ENCODE measurements around the gene TPH1. TPM values are rescaled to one million over a fixed set of nuclear protein-coding genes. Genes with fewer than 3 reads are reported as not detected.

TPH1 gene
- polyA plus RNA-seq, 1 experiment = 0.06 TPM

DNA sequence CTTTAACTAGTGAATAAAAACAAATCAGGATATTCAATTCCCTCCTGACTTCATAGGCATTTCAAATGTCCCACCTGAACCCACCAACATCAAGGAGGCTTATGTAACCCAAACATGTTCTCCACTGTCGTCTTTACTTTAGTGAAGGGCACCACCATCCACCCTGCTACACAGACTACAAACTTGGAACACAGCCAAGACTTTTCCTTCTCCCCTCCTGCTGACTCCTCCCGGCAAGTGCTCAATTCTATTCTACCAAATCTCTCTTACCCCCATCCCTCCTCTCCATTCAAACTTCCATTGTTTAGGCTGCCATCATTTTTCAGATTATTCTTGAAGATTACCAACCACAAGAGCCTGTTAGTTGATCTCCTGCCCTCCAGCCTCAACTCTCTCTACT lies 35.5 kb upstream of the TPH1 start:
- Histone ChIP-seq H3K4me3 (ENCODE audit: low read depth, low read length) (no peak overlapping the region), H3K36me3 (ENCODE audit: control insufficient read depth, insufficient read depth, low read length) (peaks cover 1% of the 10 kb centered on the region), H3K27me3 (ENCODE audit: control insufficient read depth, insufficient read depth, low read length) (no peaks in the 10 kb centered on the region)
- no peak for DNase-seq (ENCODE audit: low read depth)
- ChIA-PET POLR2A (no interaction called here), CTCF (interaction anchor here (1.2 to 2.5 kb wide), 2 partner anchors 10 to 13 kb away, joined by 3 to 9 read pairs; no protein-coding TSS in a partner anchor)
- TF ChIP-seq CTCF (IDR thresholded peaks at IDR 0.05; ENCODE audit: insufficient read depth, low read depth, low read length) = no peak

DNA sequence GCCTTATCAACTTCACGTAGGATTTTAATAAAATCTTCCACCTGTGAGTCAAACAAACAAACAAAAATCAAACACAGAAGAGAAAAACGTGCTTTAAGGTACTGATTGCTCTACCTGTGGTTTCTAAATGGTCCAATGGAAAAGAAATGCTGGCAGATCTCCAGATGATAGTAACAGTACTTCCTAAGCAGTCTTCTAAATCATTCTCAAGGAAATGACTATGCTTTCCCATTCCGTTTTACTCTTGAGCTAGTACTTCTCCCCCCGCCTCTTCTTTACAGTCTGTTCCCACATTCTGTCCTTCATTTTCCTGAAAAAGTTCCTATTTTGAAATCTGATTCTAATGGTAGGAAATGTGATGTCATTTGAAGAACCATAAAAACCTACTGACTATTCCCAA lies 34.4 kb upstream of the TPH1 start:
- DNase-seq (ENCODE audit: low read depth) = no peak
- TF ChIP-seq CTCF (IDR thresholded peaks at IDR 0.05; ENCODE audit: insufficient read depth, low read depth, low read length) = no peak
- CTCF ChIA-PET = interaction anchor here (2.5 kb wide), 1 partner anchor 12 kb away, joined by 9 read pairs; no protein-coding TSS in a partner anchor
- POLR2A ChIA-PET = no interaction called here
- no peaks in the 10 kb centered on the region for H3K27me3 ChIP-seq (ENCODE audit: control insufficient read depth, insufficient read depth, low read length)
- peaks cover 1% of the 10 kb centered on the region for H3K36me3 ChIP-seq (ENCODE audit: control insufficient read depth, insufficient read depth, low read length)
- H3K4me3 ChIP-seq (ENCODE audit: low read depth, low read length) = no peak overlapping the region

- POLR2A ChIA-PET = no interaction called here
- CTCF ChIA-PET = interaction anchor here (1.0 kb wide), 1 partner anchor 37 kb away, joined by 3 read pairs; no protein-coding TSS in a partner anchor
- no peak for TF ChIP-seq CTCF (IDR thresholded peaks at IDR 0.05; ENCODE audit: insufficient read depth, low read depth, low read length)
Measured at GRCh38 chr11:18078909-18079308, 32.8 kb upstream of the TPH1 start.

GRCh38 chr11:18075444-18075843 lies 29.4 kb upstream of the TPH1 start:
- POLR2A ChIA-PET = no interaction called here
- CTCF ChIA-PET = interaction anchor here (0.6 to 2.6 kb wide), 3 partner anchors 40 to 1110 kb away, joined by 3 to 8 read pairs (median 4); no protein-coding TSS in a partner anchor
- DNase-seq (ENCODE audit: low read depth) = no peak
- no peaks in the 10 kb centered on the region; the same call in 1 of the 2 replicates for H3K36me3 ChIP-seq (ENCODE audit: control insufficient read depth, insufficient read depth, low read length)
- H3K4me3 ChIP-seq (ENCODE audit: low read depth, low read length) = no peak overlapping the region
- no peak for TF ChIP-seq CTCF (IDR thresholded peaks at IDR 0.05; ENCODE audit: insufficient read depth, low read depth, low read length)
- no peaks in the 10 kb centered on the region for H3K27me3 ChIP-seq (ENCODE audit: control insufficient read depth, insufficient read depth, low read length)

More at GRCh38 chr11:18078909-18079308, 32.8 kb upstream of the TPH1 start:
- Histone ChIP-seq H3K4me3 (ENCODE audit: low read depth, low read length) (no peak overlapping the region), H3K27me3 (ENCODE audit: control insufficient read depth, insufficient read depth, low read length) (no peaks in the 10 kb centered on the region), H3K36me3 (ENCODE audit: control insufficient read depth, insufficient read depth, low read length) (peaks cover 1% of the 10 kb centered on the region)
- no peak for DNase-seq (ENCODE audit: low read depth)

DNA sequence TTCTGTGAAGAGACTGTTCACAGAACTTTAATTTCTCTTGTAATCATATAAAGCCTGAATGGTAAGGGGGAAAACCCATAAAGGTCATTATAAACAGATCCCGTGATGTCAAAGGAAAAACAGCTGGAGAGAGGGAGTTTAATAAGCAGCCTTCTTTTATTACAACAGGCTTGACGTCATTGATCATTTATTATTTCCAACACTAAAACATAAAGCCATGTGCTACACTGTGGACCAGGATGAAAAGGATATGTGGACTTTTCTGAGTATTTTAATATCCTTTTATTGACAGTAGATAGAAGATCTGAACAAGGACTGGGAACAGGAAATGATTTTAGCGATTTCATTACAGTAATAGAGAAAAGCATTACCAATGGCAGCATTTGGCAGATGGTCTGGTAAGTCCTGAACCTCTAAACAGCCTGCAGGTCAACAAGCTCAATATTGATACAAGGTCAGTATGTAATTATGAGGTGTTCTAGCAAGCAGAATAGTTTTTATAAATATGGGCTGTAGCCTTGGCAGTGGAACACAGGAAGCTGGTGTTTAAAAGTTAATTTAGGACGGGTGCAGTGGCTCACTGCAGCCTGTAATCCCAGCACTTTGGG lies 25.1 kb upstream of the TPH1 start:
- TF ChIP-seq CTCF (IDR thresholded peaks at IDR 0.05; ENCODE audit: insufficient read depth, low read depth, low read length) = no peak
- no peaks in the 10 kb centered on the region for H3K36me3 ChIP-seq (ENCODE audit: control insufficient read depth, insufficient read depth, low read length)
- ChIA-PET POLR2A (no interaction called here), CTCF (interaction anchor here (1.2 kb wide), 1 partner anchor 10 kb away, joined by 3 read pairs; no protein-coding TSS in a partner anchor)
- H3K4me3 ChIP-seq (ENCODE audit: low read depth, low read length) = no peak overlapping the region
- no peak for DNase-seq (ENCODE audit: low read depth)
- no peaks in the 10 kb centered on the region for H3K27me3 ChIP-seq (ENCODE audit: control insufficient read depth, insufficient read depth, low read length)
